WTC11 (cell line): ENCODE data around the gene RHBDL1. TPM values are rescaled to one million over a fixed set of nuclear protein-coding genes. Genes with fewer than 3 reads are reported as not detected.

ENCODE experiments used
- ATAC-seq: fragments of 200-7000 bp; cut with Tn5 transposase; 2 replicates; pipeline ENCODE4 v1.10.0; 2021; ENCODE audit warnings: mild to moderate bottlenecking, moderate library complexity
- CTCF ChIA-PET: fragments of 300-600 bp; sonication (Branson Sonifier 250); formaldehyde crosslinking; loops from one replicate; lab custom pipeline; 2021; ENCODE audit warnings: antibody characterized with exemption; lab: Charles Lee
- POLR2A ChIA-PET: fragments of 350-600 bp; sonication (Branson Sonifier 250); formaldehyde crosslinking; loops from one replicate; lab custom pipeline; 2021; ENCODE audit warnings: antibody characterized with exemption; lab: Charles Lee
- DNase-seq: peaks from one replicate; pipeline ENCODE4 v3.0.0; 2021; ENCODE audit warnings: low spot score
- H3K27ac Mint-ChIP-seq: 2 replicates; pipeline ENCODE4 v1.8.0; 2021; ENCODE audit warnings: mixed read lengths
- H3K27me3 Mint-ChIP-seq: 2 replicates; pipeline ENCODE4 v1.8.0; 2021; ENCODE audit warnings: low read depth, mild to moderate bottlenecking, moderate library complexity, mixed read lengths
- H3K36me3 Mint-ChIP-seq: 2 replicates; pipeline ENCODE4 v1.8.0; 2021; ENCODE audit warnings: mixed read lengths
- H3K4me1 Mint-ChIP-seq: 2 replicates; pipeline ENCODE4 v1.8.0; 2022; ENCODE audit warnings: mixed read lengths
- H3K4me3 Mint-ChIP-seq: 2 replicates; pipeline ENCODE4 v1.8.0; 2021; ENCODE audit warnings: mild to moderate bottlenecking, moderate library complexity, mixed read lengths
- H3K9me3 Mint-ChIP-seq: 2 replicates; pipeline ENCODE4 v1.8.0; 2021; ENCODE audit warnings: mixed read lengths
- CREB1 ChIP-seq: sonication (generic); formaldehyde crosslinking; IDR thresholded peaks from 2 replicates; pipeline ENCODE4 v1.8.0; 2023; ENCODE audit warnings: mild to moderate bottlenecking, missing genetic modification reagents
- CREM ChIP-seq: sonication (generic); formaldehyde crosslinking; IDR thresholded peaks from 2 replicates; pipeline ENCODE4 v1.8.1; 2022; ENCODE audit warnings: mild to moderate bottlenecking, missing genetic modification reagents, moderate library complexity
- E2F4 ChIP-seq: sonication (generic); formaldehyde crosslinking; IDR thresholded peaks from 2 replicates; pipeline ENCODE4 v1.8.1; 2022; ENCODE audit warnings: low read depth, mild to moderate bottlenecking, moderate library complexity, missing genetic modification reagents, borderline replicate concordance
- GABPB1 ChIP-seq: sonication (generic); formaldehyde crosslinking; IDR thresholded peaks from 2 replicates; pipeline ENCODE4 v1.8.1; 2023; ENCODE audit warnings: mild to moderate bottlenecking, missing genetic modification reagents
- GTF2I ChIP-seq: fragments of 250-450 bp; sonication (Bioruptor Pico); conservative IDR thresholded peaks from 2 replicates; pipeline ENCODE4 v1.4.0; 2021; ENCODE audit warnings: mild to moderate bottlenecking
- MYBL2 ChIP-seq: sonication (generic); formaldehyde crosslinking; IDR thresholded peaks from 2 replicates; pipeline ENCODE4 v1.8.1; 2023; ENCODE audit warnings: mild to moderate bottlenecking, moderate library complexity, missing genetic modification reagents
- NFYB ChIP-seq: sonication (generic); formaldehyde crosslinking; conservative IDR thresholded peaks from 2 replicates; pipeline ENCODE4 v1.8.0; 2022; ENCODE audit warnings: low read depth, missing genetic modification reagents
- NR2C2 ChIP-seq: sonication (generic); formaldehyde crosslinking; IDR thresholded peaks from 2 replicates; pipeline ENCODE4 v1.8.0; 2022; ENCODE audit warnings: mild to moderate bottlenecking, missing genetic modification reagents
- SMAD3 ChIP-seq: sonication (generic); formaldehyde crosslinking; IDR thresholded peaks from 2 replicates; pipeline ENCODE4 v1.8.0; 2022; ENCODE audit warnings: missing genetic modification reagents, mild to moderate bottlenecking, borderline replicate concordance
- SOX15 ChIP-seq: fragments of 250-450 bp; sonication (Bioruptor Pico); IDR thresholded peaks from 2 replicates; pipeline ENCODE4 v1.9.0; 2021; ENCODE audit warnings: mild to moderate bottlenecking
- USF2 ChIP-seq: sonication (generic); formaldehyde crosslinking; IDR thresholded peaks from 2 replicates; pipeline ENCODE4 v1.8.1; 2023; ENCODE audit warnings: mild to moderate bottlenecking, missing genetic modification reagents, moderate library complexity
- ZBTB21 ChIP-seq: sonication (generic); formaldehyde crosslinking; IDR thresholded peaks from 2 replicates; pipeline ENCODE4 v1.8.1; 2023; ENCODE audit warnings: mild to moderate bottlenecking, missing genetic modification reagents, borderline replicate concordance
- ZNF219 ChIP-seq: sonication (generic); formaldehyde crosslinking; IDR thresholded peaks from 2 replicates; pipeline ENCODE4 v1.8.0; 2023; ENCODE audit warnings: missing genetic modification reagents, mild to moderate bottlenecking, borderline replicate concordance
- ZNF232 ChIP-seq: sonication (generic); formaldehyde crosslinking; IDR thresholded peaks from 2 replicates; pipeline ENCODE4 v1.8.0; 2022; ENCODE audit warnings: mild to moderate bottlenecking, missing genetic modification reagents
- total RNA-seq: library from RNA; stranded (reverse); gene quantifications from 3 replicates; pipeline ENCODE4 v1.2.3, GENCODE V29; 2021
- TF ChIP-seq, protein P1 (sequence below): sonication (generic); formaldehyde crosslinking; IDR thresholded peaks from 2 replicates; pipeline ENCODE4 v1.8.1; 2023; ENCODE audit warnings: mild to moderate bottlenecking, missing genetic modification reagents
- TF ChIP-seq, protein P2 (sequence below): sonication (generic); formaldehyde crosslinking; IDR thresholded peaks from 2 replicates; pipeline ENCODE4 v1.8.0; 2023; ENCODE audit warnings: missing genetic modification reagents
- TF ChIP-seq, protein P3 (sequence below): fragments of 200-600 bp; IDR thresholded peaks from 2 replicates; pipeline ENCODE4 v1.8.0; 2022; ENCODE audit warnings: antibody characterized with exemption
- TF ChIP-seq, protein P4 (sequence below): fragments of 250-450 bp; sonication (Bioruptor Pico); conservative IDR thresholded peaks from 2 replicates; pipeline ENCODE4 v1.9.0; 2021; ENCODE audit warnings: mild to moderate bottlenecking

Gene RHBDL1
- total RNA-seq, 1 experiment from 2014 or later = 8.2 TPM

DNA sequence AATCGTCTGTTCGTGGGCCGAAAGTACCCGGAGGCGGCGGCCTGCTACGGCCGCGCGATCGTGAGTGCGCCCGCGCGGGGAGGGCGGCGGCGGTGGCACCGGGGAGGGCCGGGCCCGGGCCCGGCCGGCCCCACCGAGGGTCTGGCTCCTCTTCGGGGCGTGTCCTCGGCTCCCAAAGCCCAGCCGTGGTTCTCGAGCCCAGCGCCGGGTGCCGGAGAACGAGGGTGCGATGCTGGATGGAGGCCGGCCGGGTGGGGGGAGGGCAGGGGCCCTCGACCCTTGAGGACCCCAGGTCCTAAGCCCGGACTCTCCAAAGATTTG, 5.1 kb downstream of the RHBDL1 start:
- H3K36me3 Mint-ChIP-seq = peaks cover 20% of the 10 kb centered on the region
- CTCF ChIA-PET = interaction anchor here (0.9 to 3.1 kb wide), 6 partner anchors 8 to 101 kb away, joined by 3 to 21 read pairs (median 5); partner anchors contain the start of gene RHOT2
- DNase-seq = no peak
- POLR2A ChIA-PET = interaction anchor here (0.9 to 1.9 kb wide), 3 partner anchors 10 to 39 kb away, joined by 3 to 5 read pairs (median 3); partner anchors contain the start of gene WDR24
- H3K9me3 Mint-ChIP-seq = no peaks in the 10 kb centered on the region
- H3K27ac Mint-ChIP-seq = no peak overlapping the region
- no peak for ATAC-seq
- H3K4me3 Mint-ChIP-seq = peak overlapping the region; percentile 76
- H3K4me1 Mint-ChIP-seq = peaks cover 24% of the 10 kb centered on the region
- no peak for TF ChIP-seq USF2 (CRISPR knock-in tag)
- TF ChIP-seq CREM = no peak
- no peak for TF ChIP-seq SOX15
- TF ChIP-seq, protein P1, sequence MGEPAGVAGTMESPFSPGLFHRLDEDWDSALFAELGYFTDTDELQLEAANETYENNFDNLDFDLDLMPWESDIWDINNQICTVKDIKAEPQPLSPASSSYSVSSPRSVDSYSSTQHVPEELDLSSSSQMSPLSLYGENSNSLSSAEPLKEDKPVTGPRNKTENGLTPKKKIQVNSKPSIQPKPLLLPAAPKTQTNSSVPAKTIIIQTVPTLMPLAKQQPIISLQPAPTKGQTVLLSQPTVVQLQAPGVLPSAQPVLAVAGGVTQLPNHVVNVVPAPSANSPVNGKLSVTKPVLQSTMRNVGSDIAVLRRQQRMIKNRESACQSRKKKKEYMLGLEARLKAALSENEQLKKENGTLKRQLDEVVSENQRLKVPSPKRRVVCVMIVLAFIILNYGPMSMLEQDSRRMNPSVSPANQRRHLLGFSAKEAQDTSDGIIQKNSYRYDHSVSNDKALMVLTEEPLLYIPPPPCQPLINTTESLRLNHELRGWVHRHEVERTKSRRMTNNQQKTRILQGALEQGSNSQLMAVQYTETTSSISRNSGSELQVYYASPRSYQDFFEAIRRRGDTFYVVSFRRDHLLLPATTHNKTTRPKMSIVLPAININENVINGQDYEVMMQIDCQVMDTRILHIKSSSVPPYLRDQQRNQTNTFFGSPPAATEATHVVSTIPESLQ = no peak
- TF ChIP-seq NR2C2 (CRISPR knock-in tag) = no peak
- no peak for TF ChIP-seq SMAD3 (CRISPR knock-in tag)
- TF ChIP-seq ZBTB21 (CRISPR knock-in tag) = no peak
- TF ChIP-seq, protein P2, sequence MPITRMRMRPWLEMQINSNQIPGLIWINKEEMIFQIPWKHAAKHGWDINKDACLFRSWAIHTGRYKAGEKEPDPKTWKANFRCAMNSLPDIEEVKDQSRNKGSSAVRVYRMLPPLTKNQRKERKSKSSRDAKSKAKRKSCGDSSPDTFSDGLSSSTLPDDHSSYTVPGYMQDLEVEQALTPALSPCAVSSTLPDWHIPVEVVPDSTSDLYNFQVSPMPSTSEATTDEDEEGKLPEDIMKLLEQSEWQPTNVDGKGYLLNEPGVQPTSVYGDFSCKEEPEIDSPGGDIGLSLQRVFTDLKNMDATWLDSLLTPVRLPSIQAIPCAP (CRISPR knock-in tag) = no peak
- TF ChIP-seq ZNF232 = no peak
- TF ChIP-seq, protein P3, sequence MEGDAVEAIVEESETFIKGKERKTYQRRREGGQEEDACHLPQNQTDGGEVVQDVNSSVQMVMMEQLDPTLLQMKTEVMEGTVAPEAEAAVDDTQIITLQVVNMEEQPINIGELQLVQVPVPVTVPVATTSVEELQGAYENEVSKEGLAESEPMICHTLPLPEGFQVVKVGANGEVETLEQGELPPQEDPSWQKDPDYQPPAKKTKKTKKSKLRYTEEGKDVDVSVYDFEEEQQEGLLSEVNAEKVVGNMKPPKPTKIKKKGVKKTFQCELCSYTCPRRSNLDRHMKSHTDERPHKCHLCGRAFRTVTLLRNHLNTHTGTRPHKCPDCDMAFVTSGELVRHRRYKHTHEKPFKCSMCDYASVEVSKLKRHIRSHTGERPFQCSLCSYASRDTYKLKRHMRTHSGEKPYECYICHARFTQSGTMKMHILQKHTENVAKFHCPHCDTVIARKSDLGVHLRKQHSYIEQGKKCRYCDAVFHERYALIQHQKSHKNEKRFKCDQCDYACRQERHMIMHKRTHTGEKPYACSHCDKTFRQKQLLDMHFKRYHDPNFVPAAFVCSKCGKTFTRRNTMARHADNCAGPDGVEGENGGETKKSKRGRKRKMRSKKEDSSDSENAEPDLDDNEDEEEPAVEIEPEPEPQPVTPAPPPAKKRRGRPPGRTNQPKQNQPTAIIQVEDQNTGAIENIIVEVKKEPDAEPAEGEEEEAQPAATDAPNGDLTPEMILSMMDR = no peak
- no peak for TF ChIP-seq NFYB (CRISPR knock-in tag)
- TF ChIP-seq CREB1 (CRISPR knock-in tag) = no peak
- no peak for TF ChIP-seq MYBL2 (CRISPR knock-in tag)
- no peak for TF ChIP-seq GABPB1 (CRISPR knock-in tag)
- TF ChIP-seq, protein P4, sequence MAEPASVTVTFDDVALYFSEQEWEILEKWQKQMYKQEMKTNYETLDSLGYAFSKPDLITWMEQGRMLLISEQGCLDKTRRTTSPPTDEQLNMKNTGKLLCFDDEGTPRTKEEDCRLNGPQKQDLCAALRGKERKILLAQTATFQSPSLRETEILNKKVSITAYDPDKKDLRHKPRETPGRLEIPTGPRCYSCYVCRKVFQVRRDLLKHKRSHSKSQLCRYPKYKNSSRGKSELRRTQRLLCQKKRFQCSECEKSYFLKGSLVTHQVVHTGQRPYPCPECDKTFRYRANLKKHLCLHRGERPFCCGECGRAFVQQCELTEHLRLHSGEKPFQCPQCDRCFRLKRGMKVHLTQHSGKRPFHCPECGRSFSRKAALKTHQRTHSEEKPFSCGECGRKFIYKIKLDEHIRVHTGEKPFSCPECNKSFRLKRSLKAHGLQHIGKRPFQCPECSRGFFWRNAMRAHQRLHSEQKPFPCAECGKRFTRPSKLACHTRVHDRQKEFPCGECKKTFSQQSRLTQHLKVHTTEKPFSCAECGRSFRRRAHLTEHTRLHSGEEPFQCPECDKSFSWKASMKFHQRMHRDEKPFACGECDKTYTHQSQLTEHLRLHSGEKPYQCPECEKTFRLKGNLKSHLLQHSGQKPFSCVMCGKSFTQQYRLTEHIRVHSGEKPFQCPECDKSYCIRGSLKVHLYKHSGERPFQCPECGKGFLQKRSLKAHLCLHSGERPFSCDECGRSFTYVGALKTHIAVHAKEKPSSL (CRISPR knock-in tag) = no peak
- no peak for TF ChIP-seq GTF2I (CRISPR knock-in tag)
- no peak for TF ChIP-seq E2F4
- no peak for TF ChIP-seq ZNF219 (CRISPR knock-in tag)
- H3K27me3 Mint-ChIP-seq = no peaks in the 10 kb centered on the region
